Inferior parietal cortex (tissue), 1 donor: ENCODE results near the gene UBP1.
"Not testable (repeated sequence)": the region's sequence is repeated elsewhere in the genome, so short reads cannot be mapped to it uniquely, and the experiment has no call there.

Experiments
- DNase-seq: peaks from one replicate; pipeline ENCODE4 v3.0.0-alpha.2; 2016; ENCODE audit errors: extremely low spot score

The UBP1 gene

DNA sequence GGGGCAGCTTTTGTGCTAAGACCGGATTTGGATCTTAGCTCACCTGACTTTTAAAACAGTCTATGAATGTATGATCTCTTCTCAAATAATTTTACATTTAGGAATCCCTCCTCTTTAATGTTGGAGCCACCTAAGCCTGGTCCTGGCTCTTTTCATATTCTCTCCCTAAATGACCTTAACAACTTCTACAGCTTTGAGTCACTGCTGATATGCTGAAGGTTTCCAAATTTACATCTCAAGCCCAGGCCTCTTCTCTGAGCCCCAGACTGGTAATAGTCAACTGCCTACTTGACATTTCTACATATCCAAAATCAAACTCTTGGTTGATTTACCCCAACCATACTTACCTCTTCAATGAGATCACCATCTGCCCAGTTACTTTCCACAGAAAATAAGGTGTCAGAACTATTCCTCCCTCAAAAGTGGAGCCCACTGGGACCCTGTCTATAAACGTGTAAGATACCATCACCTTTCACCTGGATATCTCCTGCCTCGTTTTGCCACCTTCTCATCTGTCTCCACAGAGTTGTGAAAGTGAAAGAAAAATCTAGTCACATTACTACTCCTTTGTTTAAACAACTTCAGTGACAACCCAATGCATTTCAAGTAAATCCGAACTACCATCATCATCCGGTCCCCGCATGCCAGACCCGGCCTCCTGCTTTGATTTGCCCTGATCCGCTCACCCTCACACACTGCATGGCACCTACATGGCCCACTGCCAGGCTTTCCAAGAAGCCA, 48.8 kb downstream of the UBP1 start:
- no peak for DNase-seq

DNA sequence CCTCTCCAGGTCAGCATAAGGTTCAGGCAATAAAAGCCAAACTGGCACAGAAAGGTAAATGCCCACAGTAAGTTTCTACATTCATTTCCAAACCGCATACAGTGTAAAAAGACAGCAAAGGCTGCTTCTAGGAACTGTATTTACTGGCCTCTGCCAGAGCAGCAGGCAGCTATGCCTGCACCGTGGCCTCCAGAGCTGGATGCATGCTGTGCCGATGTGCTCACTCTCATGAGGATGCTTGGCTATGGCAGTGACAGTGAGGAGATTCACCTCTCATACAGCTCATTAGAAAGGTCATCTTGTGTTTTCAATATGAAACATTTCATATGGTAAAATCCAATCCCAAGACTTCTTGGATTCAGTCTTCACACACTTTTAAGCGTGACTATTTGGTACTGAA, 50.3 kb downstream of the UBP1 start:
- DNase-seq: no peak

DNA sequence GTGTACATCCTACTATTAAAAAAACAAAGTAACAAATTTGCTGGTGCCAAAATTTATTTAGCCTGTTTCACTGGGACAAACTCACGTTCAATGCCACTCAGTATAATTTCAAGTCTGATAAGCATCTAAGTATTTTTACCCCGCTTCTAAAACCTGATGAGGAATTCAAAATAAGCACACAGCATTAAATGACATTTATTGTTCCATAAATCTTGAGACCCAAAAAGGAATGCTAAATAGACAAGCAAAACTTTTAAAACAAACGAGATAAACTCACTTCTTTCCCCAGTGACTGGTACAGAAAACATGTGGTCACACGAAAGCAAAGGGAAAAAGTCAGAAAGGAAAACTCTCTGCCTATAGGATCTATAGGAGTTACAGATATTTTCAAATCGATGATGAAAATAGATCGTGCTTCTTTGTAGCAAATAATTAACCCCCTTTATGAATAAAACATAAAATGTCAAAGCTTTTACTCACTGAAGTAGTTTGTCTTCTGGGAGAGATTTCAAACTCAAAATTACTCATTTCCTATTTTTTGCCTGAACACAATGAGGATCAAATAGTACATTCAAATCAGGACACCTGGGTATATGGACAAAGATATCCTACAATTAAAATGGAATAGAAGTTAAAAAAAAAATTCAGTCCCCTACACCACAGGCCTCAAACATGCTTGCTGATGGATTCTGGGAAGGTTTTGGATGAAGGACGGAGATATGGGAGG, 51.7 kb downstream of the UBP1 start:
- DNase-seq: no peak

DNA sequence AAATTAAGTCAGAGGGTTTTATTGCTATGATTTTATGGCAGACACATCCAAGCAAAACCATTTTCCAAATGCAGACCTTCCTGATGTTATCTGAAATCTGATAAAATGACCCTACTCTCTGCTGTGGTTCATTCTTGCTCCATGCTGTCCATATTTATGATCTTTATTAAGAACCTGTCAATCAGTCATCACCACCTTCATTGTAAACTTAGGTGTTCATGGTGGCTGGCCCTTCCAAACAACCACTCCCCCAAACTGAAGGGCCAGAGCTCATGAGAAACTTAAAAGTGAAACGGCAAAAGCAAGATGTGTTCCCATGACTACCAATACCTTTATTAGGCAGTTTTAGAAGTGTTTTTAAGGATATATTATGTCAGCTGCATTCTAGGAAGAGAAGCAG, 53.6 kb downstream of the UBP1 start:
- DNase-seq: no peak

DNA sequence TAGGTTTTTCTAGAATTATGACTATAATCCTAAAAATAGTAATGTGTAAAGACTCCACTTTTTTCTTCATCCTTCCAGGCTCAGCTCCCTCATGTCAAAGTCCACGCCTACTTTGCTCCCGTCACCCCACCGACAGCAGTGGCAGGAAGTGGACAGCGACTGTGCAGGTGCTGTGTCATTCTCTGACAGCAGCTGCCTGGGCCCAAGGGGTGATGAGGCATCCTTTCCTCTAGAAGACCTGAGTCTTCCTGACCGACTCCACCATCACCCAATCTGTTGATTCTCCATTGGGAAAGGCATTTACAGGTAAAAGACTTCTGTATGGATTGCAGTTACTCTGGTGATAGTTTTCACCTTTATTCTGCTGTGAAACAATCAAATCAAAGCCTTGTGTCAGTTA, 54.8 kb downstream of the UBP1 start:
- DNase-seq: no peak

DNA sequence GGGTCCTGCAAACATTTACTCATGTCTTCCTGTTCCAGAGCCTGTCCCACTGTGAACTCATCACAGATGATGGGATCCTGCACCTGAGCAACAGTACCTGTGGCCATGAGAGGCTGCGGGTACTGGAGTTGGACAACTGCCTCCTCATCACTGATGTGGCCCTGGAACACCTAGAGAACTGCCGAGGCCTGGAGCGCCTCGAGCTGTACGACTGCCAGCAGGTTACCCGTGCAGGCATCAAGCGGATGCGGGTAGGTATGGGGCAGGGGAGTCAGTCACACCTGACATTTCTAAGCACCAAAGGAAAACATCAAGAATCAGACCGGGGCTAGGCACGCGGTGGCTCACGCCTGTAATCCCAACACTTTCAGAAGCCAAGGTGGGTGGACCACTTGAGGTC, 56.3 kb downstream of the UBP1 start:
- DNase-seq: no peak

DNA sequence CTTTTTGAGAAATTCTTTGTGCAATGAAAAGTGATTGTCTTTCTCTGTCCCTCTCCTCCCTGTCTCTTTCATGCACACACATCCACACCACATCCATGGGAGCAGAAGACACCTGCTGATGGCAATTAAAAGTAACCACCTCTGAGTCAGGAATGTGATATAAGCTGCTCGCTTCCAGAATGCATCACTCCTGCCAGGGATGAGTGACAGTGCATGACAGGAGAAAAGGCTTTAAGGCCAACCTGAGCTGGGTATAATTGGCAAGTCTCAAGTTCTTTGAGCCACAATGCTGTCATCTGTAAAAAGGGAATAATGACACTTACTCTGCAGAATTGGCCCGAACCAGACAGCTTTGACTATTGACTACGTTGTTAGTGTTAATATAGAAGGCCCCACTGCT, 59.6 kb downstream of the UBP1 start:
- no peak for DNase-seq

DNA sequence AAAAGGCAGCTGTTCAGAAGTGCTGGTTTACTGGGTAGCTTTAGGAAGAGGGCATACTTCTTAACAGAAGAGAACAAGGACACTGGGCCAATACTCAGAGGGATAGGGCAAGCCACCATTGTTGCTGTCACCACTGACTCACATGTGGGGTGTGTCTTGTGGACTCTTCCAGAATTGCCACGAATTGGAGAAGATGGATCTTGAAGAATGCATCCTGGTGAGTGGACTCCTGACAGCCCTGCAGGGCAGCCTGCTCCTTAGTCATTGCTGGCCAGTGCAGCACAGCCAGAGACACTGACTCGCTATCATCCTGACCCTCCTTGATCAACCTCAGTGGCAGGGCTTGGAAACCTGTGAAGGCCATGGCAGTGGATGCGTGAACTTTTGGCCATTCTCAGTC, 62.3 kb downstream of the UBP1 start:
- DNase-seq: no peak

DNA sequence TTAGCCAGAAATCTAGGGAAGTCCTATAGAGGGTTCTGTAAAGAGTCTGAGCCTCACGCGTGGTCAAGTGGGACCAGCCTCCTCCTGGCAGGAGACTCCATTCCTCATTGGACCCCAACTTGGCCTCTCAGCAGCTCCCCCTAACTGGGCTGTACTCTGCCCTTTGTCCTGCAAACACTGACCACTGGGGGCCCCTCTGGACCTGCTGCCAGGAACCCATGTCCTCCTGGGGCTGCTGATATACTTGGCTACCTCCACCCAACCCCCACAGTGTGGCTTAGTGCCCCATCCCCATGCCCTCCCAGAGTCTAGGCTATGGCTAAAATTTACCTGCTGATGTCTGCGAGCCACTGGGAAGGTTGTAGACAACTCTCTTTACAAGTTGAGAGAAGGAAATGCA, 62.7 kb downstream of the UBP1 start:
- no peak for DNase-seq

DNA sequence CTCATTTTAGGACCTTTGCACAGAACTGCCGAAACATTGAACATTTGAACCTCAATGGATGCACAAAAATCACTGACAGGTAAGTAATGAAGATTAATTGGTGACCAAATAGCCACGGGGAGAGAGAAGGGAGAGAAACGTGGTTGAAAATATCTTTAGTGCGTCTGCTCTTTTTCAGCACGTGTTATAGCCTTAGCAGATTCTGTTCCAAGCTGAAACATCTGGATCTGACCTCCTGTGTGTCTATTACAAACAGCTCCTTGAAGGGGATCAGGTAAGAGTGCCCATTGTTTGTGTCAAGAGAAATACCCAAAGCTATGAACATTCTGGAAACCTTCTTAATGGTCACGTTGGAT, 67.1 kb downstream of the UBP1 start:
- DNase-seq: no peak

DNA sequence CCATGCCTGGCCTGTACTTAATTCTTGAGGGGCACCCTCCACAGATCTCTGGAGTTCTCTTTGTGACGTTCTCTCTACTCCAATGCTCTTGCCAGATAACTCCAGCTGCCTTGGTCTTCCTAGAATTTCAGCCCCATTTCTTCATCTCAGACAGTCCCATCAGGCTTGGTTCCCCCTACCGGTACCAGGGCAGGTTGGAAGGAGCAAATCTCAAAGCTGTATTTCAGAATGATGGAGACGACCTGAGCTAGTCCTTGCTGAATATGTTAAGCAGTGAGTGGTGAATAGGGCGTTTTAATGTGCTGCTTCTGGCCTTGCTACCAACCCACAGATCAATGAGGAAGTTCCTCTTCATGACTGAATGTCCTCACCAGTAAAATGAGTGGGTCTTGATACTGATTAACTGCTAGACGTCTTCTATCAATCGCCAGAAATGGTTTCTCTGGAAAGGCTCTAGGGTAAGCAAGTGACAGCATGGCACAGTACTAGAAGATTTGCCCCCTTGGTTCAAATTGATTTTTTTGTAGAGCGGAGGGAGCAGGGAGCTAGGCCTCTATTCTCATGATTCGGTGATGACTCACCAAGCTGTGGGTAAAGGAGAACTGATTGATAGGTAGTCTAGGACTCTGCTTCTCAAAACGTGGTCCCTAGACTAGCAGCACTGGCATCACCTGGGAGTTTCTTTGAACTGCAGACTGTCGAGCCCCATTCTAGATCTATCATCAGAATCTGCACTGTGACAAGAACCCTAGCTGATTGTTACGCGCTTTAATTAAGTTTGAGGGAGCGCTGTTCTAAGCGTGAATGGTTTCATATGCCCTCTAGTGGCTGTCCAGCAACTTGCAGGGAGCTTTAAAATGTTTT, 67.8 kb downstream of the UBP1 start:
- DNase-seq: peak; percentile 83

DNA sequence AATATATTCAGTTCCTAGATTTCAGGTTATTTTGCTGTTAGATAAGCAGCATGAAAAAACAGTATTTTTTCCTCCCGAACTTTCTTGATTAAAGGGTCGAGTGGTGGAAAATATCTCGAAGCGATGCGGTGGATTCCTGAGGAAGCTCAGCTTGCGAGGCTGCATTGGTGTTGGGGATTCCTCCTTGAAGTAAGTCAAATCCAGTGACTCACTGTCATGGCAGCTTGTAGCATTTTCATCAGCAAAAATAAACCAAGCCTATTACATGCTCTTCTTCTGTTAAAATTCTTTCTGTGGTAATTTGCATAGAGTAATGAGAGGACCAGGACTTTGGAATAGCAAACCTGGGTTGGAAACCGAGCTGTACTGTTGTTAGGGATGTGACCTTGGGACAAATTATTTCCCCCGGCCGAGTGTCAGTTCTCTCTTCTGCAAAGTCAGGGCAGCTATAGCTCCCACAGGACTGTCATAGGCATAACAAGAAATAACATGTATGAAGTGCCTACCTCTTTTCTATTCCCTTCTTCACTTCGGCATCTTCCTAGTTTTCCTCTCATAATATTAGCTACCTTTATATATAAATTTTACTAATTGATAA, 75.6 kb downstream of the UBP1 start:
- DNase-seq: no peak

DNA sequence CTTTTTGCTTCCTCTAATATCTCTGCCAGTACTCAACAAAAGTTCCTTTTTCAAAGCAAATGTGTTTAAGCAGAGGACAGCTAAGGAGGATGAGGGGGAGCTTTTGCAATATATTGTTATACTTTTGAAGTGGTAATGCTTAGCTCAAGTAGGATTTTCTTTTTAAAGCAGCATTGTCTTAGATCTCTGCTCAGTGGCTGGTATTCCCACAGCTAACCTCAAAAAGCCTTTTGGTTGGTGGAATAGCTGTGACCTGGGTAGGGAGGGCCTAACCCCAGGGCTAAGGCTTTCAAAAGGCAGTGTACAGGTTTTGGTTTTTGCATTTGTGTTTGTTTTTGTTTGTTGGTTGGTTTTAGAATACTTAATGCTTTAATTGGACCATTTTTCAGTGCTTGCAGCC, 76.1 kb downstream of the UBP1 start:
- no peak for DNase-seq

DNA sequence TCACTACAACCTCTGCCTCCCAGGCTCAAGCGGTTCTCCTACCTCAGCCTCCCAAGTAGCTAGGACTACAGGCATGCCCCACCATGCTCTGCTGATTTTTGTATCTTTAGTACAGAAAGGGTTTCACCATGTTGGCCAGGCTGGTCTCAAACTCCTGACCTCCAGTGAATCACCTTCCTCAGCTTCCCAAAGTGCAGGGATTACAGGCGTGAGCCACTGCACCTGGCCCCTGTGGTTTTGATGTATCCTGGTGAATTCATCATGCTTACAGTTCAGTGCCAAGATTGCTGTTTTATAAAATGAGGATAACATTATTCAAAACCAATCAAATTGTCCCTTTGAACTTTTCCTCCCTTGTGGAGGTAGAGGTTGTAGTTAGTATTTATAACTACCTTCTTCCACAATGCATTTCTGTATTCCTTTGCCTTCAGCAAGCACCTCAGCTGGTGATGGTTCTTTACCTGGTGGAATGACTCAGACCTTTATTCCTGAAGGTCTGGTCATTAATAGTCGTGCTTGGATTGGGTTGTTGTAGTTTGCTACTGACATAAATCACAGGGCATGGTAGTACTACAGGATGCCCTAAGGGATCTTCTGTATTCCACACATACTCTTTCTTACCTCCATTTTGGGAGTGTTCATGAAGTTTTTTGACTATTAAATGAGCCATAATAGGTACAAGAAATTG, 76.9 kb downstream of the UBP1 start:
- DNase-seq: no peak

DNA sequence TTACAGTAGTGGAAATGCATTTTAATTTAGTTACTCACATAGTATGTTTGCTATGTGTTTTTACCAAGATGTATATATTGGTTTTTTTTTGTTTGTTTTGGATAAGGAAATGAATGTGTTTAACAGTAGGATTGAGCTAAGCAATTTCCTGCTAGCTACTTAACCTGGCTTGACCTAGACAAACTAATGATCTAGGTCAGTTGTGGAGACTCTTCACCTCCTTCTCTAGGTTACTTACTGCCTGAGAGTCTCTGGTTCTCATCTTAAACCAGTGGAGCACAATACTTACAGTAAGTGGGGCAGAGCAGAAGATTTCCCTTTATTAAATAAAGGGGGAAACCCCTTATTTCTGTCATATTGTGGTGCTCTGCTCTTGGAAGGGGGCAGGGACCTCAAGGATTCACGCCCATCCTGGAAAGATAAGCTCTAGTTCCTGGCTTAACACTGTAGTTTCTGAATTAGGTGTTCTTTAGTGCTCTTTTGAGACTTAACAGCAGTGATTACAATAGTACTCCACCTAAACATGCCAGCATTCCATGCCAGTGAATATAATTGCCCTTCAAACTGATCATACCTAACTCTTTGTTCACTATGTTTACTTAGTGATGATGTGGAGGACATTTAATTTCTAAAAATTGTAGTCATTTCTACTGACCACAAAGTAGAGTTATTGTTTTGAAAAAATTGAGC, 79.9 kb downstream of the UBP1 start:
- DNase-seq: no peak

DNA sequence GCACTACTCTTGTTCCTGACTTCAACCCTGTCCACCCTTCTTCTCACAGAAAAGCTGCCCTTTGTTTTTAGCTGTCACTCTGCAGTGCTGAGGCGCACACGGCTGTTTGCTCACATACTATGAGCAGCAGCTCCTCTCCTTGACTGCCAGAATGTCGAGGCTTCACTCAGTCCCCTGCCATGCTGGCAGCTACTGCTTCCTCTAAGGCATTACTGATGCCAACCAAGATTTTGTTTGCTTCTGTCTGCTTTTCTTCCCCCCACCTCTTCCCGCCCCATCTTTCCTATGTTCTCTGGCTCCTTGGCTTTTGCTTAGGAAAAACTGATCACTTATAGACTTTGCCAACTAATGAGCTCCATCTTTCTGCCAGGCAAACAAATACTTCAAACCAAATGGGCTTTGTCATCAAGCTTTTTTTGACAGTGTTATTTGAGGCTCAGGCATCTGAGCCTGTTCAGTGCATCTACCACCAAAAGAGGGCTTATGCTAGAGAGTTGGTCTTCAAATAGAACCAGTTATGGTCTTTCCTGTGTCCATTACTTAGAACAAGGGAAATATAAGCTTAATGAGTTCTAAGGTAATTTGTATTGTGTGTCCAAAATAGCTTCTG, 81.9 kb downstream of the UBP1 start:
- DNase-seq: no peak

DNA sequence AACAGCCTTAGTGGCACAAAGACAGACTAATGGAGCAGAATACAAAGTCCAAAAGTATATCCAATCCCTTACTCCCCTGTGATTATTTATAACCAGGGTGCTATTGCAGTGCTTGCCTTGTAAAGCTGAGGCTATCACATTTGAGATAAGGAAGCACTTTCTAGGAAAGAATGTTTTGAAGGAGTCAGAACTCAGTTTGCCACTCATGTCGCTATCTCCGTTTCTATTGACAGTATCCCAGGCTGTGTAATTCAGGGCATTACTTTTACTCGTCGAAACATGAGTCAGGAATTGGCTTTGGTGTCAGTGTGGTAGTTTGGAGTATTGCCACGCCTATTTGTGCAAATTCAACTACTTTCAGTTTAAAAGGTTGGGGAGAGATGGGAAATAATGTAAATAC, 84.6 kb downstream of the UBP1 start:
- no peak for DNase-seq

DNA sequence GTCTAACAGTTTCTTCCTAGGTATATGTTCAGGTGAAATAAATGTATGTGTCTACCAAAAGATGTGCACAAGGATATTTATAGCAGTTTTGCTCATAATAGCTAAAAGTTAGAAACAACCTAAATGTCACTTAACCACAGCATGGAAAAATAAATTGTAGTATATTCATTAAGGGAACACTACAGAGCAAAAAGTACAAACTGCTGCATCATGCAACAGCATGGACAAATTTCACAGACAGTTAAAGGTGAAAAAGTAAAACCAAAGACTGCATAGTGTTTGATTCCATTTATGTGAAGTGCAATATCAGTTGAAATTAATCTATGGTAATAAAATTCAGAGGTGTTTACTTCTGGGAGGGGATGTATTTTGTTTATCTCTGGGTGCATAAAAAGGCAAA, 100.4 kb downstream of the UBP1 start:
- DNase-seq: no peak

DNA sequence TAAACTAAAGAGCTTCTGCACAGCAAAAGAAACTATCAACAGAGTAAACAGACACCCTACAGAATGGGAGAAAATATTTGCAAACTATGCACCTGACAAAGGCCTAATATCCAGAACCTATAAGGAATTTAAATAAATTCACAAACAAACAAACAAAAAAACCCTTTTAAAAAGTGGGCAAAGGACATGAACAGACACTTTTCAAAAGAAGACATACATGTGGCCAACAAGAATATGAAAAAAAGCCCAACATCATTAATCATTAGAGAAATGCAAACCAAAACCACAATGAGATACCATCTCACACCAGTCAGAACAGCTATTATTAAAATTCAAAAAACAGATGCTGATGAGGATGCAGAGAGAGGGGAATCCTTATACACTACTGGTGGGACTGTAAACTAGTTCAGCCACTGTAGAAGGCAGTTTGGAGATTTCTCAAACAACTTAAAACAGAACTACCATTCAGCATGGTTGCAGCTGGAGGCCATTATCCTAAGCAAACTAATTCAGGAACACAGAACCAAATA, 101.2 kb downstream of the UBP1 start:
- DNase-seq: not testable (repeated sequence)
